Upper lobe of left lung (tissue), 6 donors: ENCODE data around the gene DDRGK1. TPM values are rescaled to one million over a fixed set of nuclear protein-coding genes. Genes with fewer than 3 reads are reported as not detected.

Experiments used
- ATAC-seq, 2 donors: fragments of 200-7000 bp; cut with Tn5 transposase; one replicate each; pipeline ENCODE4 v1.9.1; 2022; ENCODE audit warnings: mild to moderate bottlenecking in 2 of 2, moderate library complexity in 2 of 2; ENCODE audit not compliant: low FRiP score in 2 of 2
- DNase-seq, 2 donors: peaks; one replicate each; pipeline ENCODE4 v3.0.0-alpha.2; 2019 to 2020
- H3K27ac ChIP-seq, 4 donors: fragments of 200-600 bp; sonication (generic); one replicate each; pipeline ENCODE4 v1.5.1; 2016 to 2019
- H3K27me3 ChIP-seq, 4 donors: fragments of 200-600 bp; sonication (generic); one replicate each; pipeline ENCODE4 v1.5.1; 2017 to 2019
- H3K36me3 ChIP-seq, 4 donors: fragments of 200-600 bp; sonication (generic); one replicate each; pipeline ENCODE4 v1.5.1; 2016 to 2019
- H3K4me1 ChIP-seq, 4 donors: fragments of 200-600 bp; sonication (generic); one replicate each; pipeline ENCODE4 v1.5.1; 2018 to 2019
- H3K4me3 ChIP-seq, 4 donors: fragments of 200-600 bp; sonication (generic); one replicate each; pipeline ENCODE4 v1.5.1; 2017 to 2019; ENCODE audit warnings: mild to moderate bottlenecking in 2 of 4, moderate library complexity in 1 of 4
- H3K9me3 ChIP-seq, 4 donors: fragments of 200-600 bp; sonication (generic); one replicate each; pipeline ENCODE4 v1.5.1; 2018 to 2019
- EP300 ChIP-seq, 4 donors: sonication (generic); formaldehyde crosslinking; IDR thresholded peaks; one replicate each; pipeline ENCODE4 v1.5.1; 2017; ENCODE audit warnings: antibody characterized with exemption in 4 of 4, control low read depth in 2 of 4
- POLR2A ChIP-seq, 4 donors: fragments of 450-650 bp; IDR thresholded peaks; one replicate each; pipeline ENCODE4 v1.5.1; 2016 to 2017; ENCODE audit warnings: antibody characterized with exemption in 4 of 4, mild to moderate bottlenecking in 2 of 4
- POLR2AphosphoS5 ChIP-seq, 2 donors: sonication (generic); formaldehyde crosslinking; IDR thresholded peaks; one replicate each; pipeline ENCODE4 v1.5.1; 2017; ENCODE audit warnings: antibody characterized with exemption in 2 of 2
- WGBS, 2 donors: methylation state at CpG; one replicate each; pipeline ENCODE4 v1.1.5; 2017 to 2018; 5-methylcytosine and 5-hydroxymethylcytosine counted together
- total RNA-seq, 6 donors: library from RNA; depleted of rRNA in 4 of 6; stranded (reverse); fragments of >200 nt in 4 of 6; gene quantifications; one replicate each; pipeline versions ENCODE4 v1.1.0 to v1.2.1, GENCODE V29; 2016 to 2021
- TF ChIP-seq, protein P1 (sequence below), 6 experiments: fragments of 450-650 bp in 4 of 6; fragments of 200-600 bp in 2 of 6; sonication (generic) in 2 of 6; IDR thresholded peaks; one replicate each; pipeline ENCODE4 v1.5.1; 2016 to 2019; ENCODE audit warnings: antibody characterized with exemption in 6 of 6
- donor health status: DM: no; HTN: no; CAD: no; lungs with moderate emphysema.
- donor health status: DM: no; HTN: yes; CAD: no; lungs with severe emphysema.

DDRGK1 gene
- total RNA-seq, 6 donors from 2014 or later = 90.2 to 192 (median 110) TPM

DNA sequence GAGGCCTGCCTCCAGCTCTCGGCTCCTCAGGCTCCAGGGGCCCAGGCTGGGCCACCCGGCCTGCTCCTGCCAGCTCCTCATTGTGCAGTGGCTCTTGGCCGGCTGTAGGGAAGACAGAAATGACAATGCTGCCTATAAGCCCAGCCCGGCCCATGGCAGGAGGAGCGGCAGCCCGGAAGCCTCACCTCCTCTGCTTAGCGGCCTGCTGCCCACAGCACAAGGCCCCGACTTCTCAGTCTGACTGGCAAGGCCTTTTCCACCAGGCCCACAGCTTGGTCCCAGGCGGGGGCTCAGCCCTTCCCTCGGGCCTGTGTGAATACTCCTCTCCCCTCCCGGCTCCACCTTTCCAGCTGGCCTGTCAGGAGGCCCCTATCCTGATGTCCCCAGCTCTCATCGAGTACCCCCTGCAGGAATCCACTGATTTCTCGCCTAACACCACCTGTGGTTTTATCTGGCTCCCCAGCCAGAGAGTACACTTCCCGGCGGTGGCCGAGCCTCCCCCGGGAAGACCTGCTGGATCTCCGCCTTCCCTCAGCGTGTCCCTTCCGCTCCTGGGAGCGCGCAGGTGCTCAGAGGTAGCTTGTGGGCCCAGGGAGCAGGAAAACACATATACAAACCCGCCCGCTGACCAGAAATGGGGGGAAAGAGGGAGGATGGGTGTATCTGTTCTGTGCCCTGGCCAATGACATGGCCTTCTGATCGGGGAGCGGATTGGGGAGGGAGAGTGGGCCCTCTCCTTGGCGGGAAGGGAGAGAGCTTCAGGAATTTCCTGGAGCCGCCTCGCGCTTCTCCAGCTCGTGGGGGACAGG is 963 bp downstream of the DDRGK1 start:
- 1 to 16% methylated on average over 14 to 31 of the region's 31 CpGs for WGBS, 2 donors
- no peaks in the 10 kb centered on the region for H3K9me3 ChIP-seq
- peaks cover 13 to 25% (median 18%) of the 10 kb centered on the region in 4 donors for H3K4me1 ChIP-seq
- DNase-seq (peak in 1 of 2 donors; percentile 42), ATAC-seq (peak; percentile 33 to 54)
- H3K4me3 ChIP-seq = peak overlapping the region; percentile 31 to 88 (median 70)
- no peaks in the 10 kb centered on the region for H3K27me3 ChIP-seq
- no peak for TF ChIP-seq POLR2AphosphoS5 (IDR thresholded peaks at IDR 0.05)
- TF ChIP-seq POLR2A (IDR thresholded peaks at IDR 0.05) = no peak
- TF ChIP-seq, protein P1, sequence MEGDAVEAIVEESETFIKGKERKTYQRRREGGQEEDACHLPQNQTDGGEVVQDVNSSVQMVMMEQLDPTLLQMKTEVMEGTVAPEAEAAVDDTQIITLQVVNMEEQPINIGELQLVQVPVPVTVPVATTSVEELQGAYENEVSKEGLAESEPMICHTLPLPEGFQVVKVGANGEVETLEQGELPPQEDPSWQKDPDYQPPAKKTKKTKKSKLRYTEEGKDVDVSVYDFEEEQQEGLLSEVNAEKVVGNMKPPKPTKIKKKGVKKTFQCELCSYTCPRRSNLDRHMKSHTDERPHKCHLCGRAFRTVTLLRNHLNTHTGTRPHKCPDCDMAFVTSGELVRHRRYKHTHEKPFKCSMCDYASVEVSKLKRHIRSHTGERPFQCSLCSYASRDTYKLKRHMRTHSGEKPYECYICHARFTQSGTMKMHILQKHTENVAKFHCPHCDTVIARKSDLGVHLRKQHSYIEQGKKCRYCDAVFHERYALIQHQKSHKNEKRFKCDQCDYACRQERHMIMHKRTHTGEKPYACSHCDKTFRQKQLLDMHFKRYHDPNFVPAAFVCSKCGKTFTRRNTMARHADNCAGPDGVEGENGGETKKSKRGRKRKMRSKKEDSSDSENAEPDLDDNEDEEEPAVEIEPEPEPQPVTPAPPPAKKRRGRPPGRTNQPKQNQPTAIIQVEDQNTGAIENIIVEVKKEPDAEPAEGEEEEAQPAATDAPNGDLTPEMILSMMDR (IDR thresholded peaks at IDR 0.05) = no peak
- TF ChIP-seq EP300 (IDR thresholded peaks at IDR 0.05) = no peak
- peak overlapping the region; percentile 85 to 93 (median 90) for H3K27ac ChIP-seq
- peaks cover 10 to 35% (median 27%) of the 10 kb centered on the region in 4 donors for H3K36me3 ChIP-seq

DNA sequence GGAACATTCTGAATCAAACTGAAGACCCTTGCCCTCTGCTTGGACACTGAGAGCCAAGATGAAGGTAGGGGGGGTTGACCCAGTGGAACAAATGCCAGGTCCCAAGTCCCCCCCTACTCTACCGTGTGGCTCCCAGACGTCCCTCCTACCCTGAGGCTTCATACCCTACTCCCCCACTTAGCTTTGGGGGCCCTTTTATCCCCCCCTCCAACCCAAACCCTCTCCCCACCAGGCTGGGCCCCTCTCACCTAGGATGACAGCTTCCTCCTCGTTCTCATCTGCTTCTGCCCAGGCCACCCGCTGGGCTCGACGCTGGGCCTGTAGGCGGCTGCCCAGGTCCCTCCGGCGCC is 1.5 kb downstream of the DDRGK1 start:
- Histone ChIP-seq H3K27me3 (no peaks in the 10 kb centered on the region), H3K36me3 (peaks cover 10 to 38% (median 27%) of the 10 kb centered on the region in 4 donors), H3K4me3 (peak overlapping the region; percentile 31 to 88 (median 70)), H3K4me1 (peaks cover 12 to 21% (median 14%) of the 10 kb centered on the region in 4 donors), H3K27ac (peak overlapping the region; percentile 85 to 93 (median 90)), H3K9me3 (no peaks in the 10 kb centered on the region)
- no peak for ATAC-seq
- TF ChIP-seq, protein P1 (IDR thresholded peaks at IDR 0.05) = no peak
- TF ChIP-seq POLR2AphosphoS5 (IDR thresholded peaks at IDR 0.05) (no peak), POLR2A (IDR thresholded peaks at IDR 0.05) (no peak), EP300 (IDR thresholded peaks at IDR 0.05) (no peak)
- DNase-seq = no peak
- WGBS, 2 donors = 48 to 51% methylated on average over 7 to 9 of the region's 9 CpGs

DNA sequence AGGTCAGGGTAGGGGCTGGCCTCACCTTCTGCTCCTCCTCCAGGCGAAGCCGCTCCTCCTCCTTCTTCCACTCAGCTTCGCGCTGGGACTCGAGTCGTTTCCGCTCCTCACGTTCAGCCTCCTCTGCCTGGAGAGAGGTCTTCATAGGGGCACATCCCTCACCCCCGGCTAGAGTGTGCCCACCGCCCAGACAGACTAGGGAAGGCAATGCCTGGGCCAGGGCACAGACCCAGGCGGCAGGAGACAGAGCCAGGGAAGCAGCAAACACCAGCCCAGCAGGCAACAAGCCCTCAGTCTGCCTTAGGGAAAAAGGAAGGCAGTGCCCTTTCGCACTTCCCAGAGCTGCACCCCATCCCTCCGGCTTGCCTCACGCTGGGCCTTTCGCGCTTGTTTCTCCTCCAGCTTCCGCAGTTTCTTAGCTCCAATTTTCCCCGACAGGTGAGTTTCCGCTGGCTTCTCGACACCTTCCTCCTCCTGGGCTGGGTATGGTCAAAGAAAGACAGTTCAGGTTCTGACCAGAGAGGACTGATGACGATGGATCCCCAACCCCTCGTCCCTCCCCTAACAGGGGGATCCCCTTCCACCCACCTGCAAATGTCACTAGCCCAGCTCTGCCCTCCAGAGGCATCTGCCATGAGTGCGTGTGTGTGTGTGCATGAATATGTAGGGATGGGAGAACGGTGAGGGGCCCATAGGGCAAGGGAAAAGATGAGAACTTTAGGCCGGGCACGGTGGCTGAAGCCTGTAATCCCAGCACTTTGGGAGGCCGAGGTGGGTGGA is 4.3 kb downstream of the DDRGK1 start:
- DNase-seq (no peak), ATAC-seq (no peak)
- TF ChIP-seq POLR2A (IDR thresholded peaks at IDR 0.05) = no peak
- no peak for TF ChIP-seq EP300 (IDR thresholded peaks at IDR 0.05)
- TF ChIP-seq POLR2AphosphoS5 (IDR thresholded peaks at IDR 0.05) = no peak
- TF ChIP-seq, protein P1 (IDR thresholded peaks at IDR 0.05) = no peak
- H3K36me3 ChIP-seq = peaks cover 11 to 66% (median 40%) of the 10 kb centered on the region in 4 donors
- H3K9me3 ChIP-seq = no peaks in the 10 kb centered on the region
- WGBS, 2 donors = 93 to 96% methylated on average over 27 of the region's 27 CpGs
- H3K27ac ChIP-seq = no peak overlapping the region
- no peaks in the 10 kb centered on the region for H3K27me3 ChIP-seq
- no peak overlapping the region for H3K4me3 ChIP-seq
- peaks cover 12 to 21% (median 14%) of the 10 kb centered on the region in 4 donors for H3K4me1 ChIP-seq

DNA sequence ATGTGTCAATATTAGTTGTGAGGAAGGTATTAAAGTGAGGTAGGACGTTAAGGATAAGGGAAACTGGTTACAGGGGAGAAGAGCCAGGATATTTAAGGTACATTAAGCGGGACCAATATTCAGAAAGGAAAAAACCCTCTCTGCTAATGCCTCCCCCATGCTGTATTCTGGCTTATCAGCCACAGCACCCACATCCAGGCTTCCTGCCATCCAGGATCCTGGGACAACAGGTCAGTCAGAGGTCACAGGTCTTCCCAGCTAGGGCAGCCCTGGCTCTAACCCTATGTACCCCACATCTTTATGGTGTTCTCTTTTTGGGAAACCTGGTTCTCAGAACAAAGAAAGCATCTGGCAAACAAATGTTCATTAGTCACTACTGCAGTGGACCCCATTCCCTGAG is 5.3 kb downstream of the DDRGK1 start:
- no peak for ATAC-seq
- H3K27ac ChIP-seq = no peak overlapping the region
- no peaks in the 10 kb centered on the region for H3K27me3 ChIP-seq
- TF ChIP-seq EP300 (IDR thresholded peaks at IDR 0.05) (no peak), POLR2AphosphoS5 (IDR thresholded peaks at IDR 0.05) (no peak), POLR2A (IDR thresholded peaks at IDR 0.05) (no peak)
- TF ChIP-seq, protein P1 (IDR thresholded peaks at IDR 0.05) = no peak
- no peaks in the 10 kb centered on the region for H3K9me3 ChIP-seq
- 73 to 77% methylated on average over 2 of the region's 2 CpGs for WGBS, 2 donors
- H3K4me1 ChIP-seq = peaks cover 11 to 16% (median 11%) of the 10 kb centered on the region in 4 donors
- H3K36me3 ChIP-seq = peaks cover 21 to 75% (median 50%) of the 10 kb centered on the region in 4 donors
- H3K4me3 ChIP-seq = no peak overlapping the region
- no peak for DNase-seq
